Left cardiac atrium (tissue), 4 donors: Measurements from ENCODE around the gene SLC16A3. TPM values are rescaled to one million over a fixed set of nuclear protein-coding genes. Genes with fewer than 3 reads are reported as not detected.

Experiments used
- ATAC-seq, 2 donors: fragments of 200-7000 bp; cut with Tn5 transposase; one replicate each; pipeline ENCODE4 v1.9.1; 2020; ENCODE audit warnings: mild to moderate bottlenecking in 2 of 2, moderate library complexity in 2 of 2
- DNase-seq: peaks from one replicate; pipeline ENCODE4 v3.0.0-alpha.2; 2020
- intact Hi-C, 2 donors: fragments of 100-400 bp; cut with DNase I; formaldehyde crosslinking; loops; one replicate each; pipeline versions ENCODE4 v1.14.1 to v1.15.1; 2022 to 2023
- total RNA-seq, 2 donors: library from RNA; stranded (reverse); fragmentation: NEBNext Ultra II Directional; extraction: Animal tissue kit (Norgen Biotek cat#: 25700); gene quantifications; one replicate each; pipeline ENCODE4 v1.2.1, GENCODE V29; 2021
- donor health status: DM: no; HTN: yes; CAD: no.
- donor health status: DM: no; HTN: yes; CAD: no; lungs with severe emphysema.
- donor health status: DM: yes; HTN: yes; CAD: no.
- donor health status: Dilated cardiomyopathy.

SLC16A3 gene
- total RNA-seq, 2 donors from 2014 or later = 18.4 to 35.7 TPM

DNA sequence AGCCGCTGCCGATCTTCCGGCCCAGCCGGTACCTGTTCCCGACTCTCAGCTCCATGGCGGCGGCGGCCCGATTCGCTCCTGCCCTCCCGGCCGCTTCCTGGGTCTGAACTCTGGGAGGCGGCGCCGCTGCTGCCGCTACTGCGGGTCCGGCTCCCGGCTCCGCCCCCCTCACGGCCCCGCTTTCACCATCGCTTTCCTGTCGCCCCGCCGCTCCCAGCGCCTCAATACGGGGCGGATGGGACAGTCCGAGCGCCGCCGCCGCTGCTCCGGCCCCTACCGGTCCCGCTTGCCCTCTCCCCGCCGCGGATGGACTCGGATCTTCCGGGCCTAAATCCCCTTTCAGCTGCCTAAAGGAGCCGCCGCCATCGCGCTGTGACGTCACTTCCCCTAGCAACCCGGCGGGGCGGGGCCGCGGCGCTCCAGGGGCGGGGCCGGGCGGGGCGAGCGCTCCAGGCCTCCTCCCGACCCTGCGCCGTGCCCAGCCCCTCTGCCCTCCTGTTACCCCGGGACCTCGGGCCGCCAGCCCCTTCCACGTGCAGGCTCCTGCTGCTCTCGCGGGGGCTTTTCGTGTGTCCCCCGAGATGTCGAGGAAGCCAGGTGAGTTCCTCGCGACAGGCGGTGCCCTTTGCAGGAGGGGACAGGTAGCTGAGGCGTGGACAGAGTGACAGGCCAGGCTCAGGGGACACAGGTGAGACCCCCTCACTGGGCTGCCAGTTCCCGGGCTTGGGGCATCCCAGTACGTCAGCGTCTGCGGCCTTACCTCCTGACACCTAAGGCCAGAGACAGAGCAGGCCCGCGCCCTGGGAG is 44.7 kb downstream of the SLC16A3 start, which contains the start of gene CSNK1D:
Gene CSNK1D (minus strand): TSS at position 374 of the 807 bp plus-strand sequence. CDS start 319 bp downstream, at position 55.
- intact Hi-C loops = loop anchor here in 1 of 2 donors (5.0 kb wide), 1 partner anchor 36 kb away; no protein-coding TSS in a partner anchor
- DNase-seq (peak; percentile 94), ATAC-seq (peak; percentile 93 to 97)

DNA sequence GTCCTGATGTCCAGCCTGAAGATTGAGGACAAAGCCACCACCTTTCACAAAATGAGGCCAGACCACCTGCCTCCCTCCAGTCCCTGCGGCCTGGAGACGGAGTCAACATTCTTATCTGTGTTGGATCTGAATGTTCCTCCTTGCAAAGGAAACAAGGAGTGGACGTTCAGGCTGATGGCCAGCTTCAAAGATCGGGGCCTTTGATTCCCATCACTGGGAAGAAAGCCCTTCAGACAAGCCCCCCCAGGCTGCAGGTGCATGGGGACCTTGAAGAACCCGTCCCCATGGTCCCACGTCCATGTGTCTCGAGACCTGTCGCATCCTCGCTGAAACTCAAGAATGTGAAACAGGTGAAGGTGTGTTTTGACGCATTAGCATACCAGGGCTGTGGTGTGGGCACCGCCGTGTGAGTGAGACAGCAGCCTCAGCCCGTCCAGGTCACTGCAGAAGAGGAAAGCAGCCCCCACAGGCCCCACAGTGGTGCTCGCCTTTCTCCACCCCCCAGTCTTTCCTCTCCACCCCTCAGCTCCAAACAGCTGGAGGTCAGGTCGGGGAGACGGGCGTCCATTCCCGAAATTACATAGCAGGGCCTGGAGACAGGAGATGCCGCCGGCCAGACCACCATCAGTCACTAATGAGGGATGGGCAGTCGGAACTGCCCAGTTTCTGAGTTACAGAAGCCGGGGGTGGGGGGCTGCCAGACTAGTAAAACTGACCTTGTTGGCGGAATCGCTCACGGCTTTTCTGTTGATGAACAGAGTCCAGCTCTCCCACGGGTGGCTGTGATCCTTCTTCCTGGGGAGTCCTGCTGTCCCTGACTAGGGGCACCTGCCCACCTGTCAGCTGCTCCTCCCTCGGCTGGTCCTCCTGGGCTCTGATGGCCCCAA is 45.5 kb downstream of the SLC16A3 start:
- intact Hi-C loops = loop anchor here in 1 of 2 donors (5.0 kb wide), 1 partner anchor 37 kb away; no protein-coding TSS in a partner anchor
- no peak for DNase-seq
- no peak for ATAC-seq

DNA sequence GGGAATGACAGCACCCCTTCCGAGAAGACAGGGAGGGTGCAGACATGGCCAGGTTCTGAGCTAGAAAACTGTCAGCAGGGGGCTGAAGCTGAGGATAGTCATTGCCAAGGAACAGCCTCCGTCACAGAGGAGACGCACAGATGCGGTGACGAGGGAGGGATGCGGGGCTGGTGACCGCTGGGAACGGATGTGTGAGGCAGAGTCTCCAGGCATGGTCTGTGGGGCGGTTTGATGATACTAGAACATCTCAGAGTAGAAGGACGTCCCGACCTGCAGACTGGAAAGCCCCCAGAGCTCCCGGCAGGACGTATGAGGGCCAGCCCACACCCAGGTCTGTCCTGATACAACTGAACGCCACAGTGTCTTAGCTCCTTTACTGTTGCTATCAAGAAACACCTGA is 46.5 kb downstream of the SLC16A3 start:
- ATAC-seq (no peak), DNase-seq (no peak)
- intact Hi-C loops = no loop called here

DNA sequence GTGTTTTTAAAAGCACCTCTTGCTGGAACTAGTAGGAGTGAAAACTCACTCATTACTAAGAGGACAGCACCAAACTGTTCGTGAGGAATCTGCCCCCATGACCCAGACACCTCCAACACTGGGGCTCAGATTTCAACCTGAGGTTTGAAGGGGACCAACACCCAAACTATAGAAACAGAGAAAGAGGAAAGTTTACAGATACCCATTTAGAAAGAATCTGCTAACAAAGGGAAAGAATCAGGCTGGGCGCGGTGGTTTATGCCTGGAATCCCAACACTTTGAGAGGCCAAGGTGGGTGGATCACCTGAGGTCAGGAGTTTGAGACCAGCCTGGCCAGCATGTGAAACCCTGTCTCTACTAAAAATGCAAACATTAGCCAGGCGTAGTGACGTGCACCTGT is 48.1 kb downstream of the SLC16A3 start:
- intact Hi-C loops = no loop called here
- no peak for ATAC-seq
- no peak for DNase-seq

DNA sequence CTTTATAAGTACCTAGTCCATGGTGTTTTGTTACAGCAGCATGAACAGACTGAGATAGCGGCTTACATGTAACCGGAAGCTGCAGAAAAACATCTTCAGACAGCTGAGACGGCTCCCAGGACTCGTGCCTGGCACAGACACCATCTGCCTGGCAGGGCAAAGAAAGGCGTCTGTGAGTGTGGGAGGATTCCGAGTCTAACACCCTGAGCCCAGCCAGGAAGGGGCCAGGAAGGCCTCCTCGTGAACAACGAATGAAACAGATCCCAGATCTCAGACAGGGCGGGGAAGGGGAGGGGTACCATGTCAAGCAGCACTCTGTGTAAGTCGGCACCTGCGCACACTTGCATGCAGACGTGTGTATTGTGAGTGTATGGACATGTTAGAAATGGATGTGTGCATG is 49.0 kb downstream of the SLC16A3 start:
- ATAC-seq = no peak
- intact Hi-C loops = no loop called here
- no peak for DNase-seq

DNA sequence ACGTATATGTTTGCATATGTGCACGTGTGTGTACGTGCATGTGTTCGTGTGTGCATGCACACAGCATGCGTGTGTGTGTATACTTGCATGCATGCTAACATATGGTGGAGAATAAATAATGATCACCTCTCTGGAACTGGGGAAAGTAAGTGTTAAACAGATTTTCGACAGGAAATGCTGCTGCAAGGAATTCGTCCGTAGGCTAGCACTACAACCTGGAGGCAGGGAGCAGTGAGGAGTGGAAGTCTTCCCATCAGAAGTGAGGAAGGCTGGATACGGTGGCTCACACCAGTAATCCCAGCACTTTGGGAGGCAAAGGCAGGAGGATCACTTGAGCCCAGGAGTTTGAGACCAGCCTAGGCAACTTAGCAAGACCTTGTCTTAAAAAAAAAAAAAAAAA is 49.5 kb downstream of the SLC16A3 start:
- intact Hi-C loops = no loop called here
- DNase-seq = no peak

DNA sequence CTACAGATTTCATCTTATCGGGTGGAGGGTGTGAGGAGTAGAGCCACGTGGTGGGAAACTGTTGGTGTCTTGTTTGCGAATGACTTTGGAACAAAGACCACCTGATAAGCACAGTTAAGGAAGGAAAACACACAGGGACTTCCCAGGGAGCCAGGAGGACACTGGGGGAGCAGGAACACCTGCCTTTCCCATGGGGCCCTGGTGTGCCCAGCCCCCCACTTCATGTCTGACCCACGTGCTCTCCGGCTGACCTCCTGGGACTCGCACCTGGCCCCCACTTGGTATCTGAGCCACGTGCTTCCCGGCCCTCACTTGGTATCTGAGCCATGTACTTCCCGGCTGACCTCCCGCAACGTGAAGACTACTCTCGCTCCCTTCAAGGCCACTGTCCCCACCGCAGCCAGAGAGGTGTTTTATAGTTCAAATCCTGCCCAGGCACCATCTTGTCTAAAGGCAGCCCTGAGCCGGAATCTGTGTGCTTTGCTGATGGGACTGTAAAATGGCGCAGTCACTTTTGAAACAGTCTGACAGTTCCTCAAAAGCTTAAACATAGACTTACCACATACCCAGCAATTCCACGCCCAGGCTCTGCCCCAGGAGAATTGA is 50.0 kb downstream of the SLC16A3 start:
- ATAC-seq (no peak), DNase-seq (no peak)
- intact Hi-C loops = no loop called here

More for the DNA sequence above, 49.5 kb downstream of the SLC16A3 start:
- ATAC-seq = no peak

DNA sequence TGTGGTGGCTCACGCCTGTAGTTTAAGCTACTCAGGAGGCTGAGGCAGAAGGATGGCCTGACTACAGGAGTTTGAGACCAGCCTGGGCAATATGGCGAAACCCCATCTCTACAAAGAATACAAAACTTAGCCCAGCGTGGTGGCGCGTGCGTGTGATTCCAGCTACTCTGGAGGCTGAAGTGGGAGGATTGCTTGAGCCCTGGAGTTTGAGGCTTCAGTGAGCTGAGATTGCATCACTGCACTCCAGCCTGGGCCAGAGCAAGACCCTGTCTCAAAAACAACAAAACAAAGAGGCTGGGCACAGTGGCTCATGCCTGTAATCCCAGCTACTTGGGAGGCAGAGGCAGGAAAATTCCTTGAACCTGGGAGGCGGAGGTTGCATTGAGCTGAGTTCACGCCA is 51.7 kb downstream of the SLC16A3 start:
- DNase-seq (no peak), ATAC-seq (no peak)
- intact Hi-C loops = no loop called here

DNA sequence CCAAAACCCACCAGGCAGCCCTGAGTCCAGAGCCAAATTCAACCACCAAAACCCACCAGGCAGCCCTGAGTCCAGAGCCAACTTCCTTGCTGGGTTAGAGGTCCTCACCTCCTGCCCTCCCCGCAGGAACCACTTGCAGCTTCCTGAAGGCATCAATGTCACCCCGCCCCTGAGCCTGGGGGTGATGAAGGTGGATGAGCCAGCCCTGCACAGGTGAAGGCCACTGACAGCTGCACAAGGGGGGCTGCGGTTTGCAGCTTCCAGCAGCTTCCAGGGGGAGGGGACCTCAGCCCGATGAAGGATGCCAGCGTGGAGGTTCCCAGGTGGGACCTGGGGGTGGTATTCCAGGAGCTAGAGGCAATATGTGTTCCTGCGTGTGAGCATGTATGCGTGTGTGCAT is 52.2 kb downstream of the SLC16A3 start:
- no peak for ATAC-seq
- DNase-seq = no peak
- intact Hi-C loops = no loop called here

DNA sequence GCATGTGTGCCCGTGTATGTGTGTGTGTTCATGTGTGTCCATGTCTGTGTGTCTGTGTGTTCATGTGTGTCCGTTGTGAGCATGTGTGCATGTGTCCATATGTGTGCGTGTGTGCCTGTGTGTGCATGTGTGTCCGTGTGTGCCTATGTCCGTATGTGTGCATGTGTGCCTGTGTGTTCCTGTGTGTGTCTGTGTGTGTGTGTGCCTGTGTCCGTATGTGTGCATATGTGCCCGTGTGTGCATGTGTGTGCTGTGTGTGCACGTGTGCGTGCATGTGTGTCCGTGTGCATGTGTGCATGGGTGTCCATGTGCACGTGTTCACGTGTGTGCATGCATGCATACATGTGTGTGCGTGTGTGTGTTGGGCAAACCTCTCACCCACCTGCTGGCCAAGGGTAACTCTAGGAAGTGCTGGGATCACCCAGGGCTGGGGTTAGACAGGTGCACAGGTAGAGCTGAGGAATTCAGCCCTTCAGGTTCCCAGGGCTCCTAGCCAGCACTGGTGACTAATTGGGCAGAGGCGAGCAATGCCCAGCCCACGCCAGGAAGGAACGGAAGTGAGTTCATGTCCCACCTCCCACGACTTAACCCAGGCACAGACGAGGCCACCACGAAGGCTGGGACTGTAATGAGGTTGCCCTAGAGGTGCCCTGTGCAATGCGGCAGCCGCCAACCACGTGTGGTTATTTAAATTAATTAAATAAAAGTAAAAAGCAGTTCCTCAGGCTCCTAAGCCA is 52.8 kb downstream of the SLC16A3 start:
- DNase-seq (no peak), ATAC-seq (peak in 1 of 2 donors; percentile 59)
- intact Hi-C loops = no loop called here

DNA sequence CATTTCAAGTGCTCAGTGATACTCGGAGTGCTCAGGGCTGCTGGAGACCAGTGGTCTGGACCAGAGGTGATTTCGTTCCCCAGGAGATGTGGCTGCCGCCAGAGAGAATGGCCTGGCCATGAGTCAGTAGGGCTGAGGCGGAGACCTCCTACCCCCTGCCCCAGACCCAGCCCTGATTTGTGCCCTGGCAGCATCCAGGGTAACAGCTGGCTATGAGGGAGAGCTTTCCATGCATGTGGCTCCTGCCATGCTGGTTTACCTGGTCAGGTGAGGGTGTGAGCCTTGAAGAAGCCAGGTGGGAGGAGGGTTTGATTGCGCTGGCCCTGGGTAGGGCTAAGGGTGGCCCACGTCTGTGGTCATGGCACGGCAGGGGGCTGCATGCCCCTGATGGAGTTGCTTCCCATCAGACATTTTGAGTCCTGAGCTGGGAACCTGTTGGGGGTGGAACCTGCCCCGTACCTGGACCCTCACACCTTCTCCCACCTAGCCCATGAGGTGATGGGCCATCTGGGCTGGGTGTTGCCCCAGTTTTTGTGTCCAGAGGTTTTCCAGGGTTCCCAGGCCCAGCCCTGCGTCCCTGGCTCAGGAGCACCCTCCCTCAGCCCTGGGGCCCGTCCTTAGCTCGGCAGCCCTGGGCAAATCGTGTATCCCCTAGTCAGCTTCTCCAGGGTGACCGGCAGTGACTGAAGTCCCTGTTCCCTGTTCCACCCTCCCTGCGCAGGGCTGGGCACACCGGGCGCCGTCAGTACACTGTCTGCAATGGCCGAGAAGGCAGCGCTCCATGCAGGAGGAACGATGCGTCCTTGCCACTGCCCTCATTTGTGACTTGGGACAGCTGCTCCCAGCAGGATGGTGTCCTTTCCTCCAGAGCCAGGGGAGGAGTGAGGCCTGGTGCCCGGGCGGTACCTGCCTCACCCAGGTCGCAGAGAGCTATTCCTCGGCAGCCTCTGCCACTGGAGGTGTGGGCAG is 53.7 kb downstream of the SLC16A3 start:
- no peak for ATAC-seq
- no peak for DNase-seq
- intact Hi-C loops = no loop called here

DNA sequence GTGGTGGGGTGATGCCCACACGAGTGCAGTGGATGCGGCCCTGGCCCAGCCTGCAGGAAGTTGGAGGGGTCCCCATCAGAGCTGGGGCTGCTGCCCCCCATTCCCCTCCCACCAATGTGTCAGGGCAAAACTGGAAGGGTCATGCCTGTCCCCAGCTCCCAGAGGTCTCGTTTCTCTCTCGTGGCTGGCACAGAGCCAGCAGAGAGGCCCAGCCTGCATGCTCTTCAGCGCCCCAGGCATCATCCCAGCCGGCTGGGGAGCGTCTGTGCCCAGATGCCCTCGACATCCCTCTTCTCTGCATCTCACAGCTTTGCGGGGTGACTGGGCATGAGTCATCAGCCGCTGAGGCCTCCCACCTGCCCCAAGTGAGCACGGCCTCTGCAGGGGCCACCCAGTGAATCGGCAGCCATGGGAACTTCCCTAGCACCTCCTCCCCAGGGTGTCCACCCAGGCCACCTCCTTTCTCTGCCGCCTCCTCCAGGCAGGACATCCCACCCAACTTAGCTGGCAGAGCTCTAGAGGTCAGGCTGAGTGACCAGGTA is 54.4 kb downstream of the SLC16A3 start:
- no peak for ATAC-seq
- DNase-seq = no peak
- intact Hi-C loops = no loop called here

DNA sequence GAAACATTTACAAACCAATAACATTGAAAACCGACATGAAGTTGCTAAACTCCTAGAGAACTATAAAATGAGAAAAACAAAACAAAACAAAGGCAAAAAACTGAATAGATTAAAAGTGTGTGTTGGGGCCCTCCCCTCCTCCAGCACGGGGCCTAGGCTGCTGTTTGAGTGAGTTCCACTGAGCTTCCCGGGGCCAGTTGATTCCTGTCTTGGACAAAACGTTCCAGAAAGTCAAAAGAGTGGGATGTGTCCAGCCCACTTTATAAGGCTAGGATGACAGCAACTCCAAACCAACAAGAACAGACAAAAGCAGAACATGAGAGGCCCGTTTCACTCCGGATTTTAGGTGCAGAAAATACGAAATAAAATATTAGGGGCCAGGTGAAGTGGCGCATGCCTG is 56.3 kb downstream of the SLC16A3 start:
- intact Hi-C loops = no loop called here
- no peak for ATAC-seq
- DNase-seq = no peak

DNA sequence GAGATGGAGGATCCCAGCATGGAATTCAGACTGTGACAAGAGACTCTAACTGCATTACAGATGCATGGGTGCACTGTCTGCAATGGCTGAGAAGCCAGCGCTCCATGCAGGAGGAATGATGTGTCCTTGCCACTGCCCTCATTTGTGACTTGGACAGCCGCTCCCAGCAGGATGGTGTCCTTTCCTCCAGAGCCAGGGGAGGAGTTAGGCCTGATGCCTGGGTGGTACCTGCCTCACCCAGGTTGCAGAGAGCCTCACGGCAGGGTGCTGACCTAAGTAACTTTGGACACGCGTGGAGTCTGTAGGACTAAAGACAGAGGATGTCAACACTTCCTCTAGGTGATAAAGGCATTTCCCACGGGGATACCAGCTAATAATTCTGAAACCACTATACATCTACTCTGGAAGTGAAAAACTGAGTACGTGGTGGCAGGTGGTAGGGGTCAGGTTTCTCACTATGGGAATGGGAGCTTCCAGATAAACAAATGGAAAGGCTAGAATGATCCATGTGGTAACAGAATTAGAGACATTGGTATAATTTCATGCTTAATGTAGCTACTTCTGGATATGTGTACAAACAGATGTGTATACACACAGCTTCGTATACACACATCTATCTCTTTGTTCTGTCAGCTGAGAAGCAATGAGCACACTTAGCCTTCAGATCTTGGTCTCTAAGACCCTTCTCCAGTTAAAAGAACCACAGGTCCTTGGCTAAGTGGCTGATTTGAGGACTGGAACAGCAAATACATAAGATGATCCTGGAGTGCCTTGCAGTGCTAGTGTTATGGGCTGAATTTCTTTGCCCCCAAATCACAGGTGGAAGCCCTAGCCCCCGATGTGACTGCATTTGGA is 58.4 kb downstream of the SLC16A3 start:
- no peak for ATAC-seq
- intact Hi-C loops = no loop called here
- DNase-seq = no peak

DNA sequence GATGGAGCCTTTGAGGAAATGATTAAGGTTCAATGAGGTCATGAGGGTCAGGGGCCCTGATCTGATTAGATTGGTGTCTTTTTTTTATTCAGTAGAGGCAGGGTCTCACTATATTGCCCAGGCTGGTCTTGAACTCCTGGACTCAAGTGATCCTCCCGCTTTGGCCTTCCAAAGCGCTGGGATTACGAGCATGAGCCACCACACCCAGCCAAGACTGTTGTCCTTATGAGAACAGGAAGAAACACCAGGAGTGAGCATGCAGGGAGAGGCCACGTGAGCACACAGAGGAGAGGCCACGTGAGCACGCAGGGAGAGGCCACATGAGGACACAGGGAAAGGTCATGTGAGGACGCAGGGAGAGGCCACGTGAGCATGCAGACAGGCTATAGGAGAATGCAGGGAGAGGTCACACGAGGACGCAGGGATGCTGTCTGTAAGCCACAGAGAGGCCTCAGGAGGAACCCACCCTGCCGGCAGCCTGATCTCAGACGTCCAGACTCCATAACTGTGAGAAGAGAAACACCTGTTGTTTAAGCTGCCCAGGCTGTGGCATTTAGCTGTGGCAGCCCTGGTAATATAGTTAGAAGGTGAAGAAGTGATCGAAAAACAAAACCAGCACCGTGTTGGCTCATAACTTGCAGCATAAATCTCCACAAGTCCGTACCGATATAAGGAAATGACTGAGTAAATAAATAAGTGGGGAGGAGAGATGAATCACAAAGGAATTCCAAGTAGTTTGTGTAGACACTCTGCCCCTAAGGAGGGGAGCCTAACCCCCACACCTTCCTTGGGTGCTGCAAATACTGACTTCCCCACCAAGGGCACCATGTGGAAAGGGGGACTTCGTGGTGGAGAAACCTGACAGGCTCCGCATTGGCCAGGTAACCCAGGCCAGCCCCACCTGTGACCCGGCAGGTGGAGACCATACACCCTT is 59.3 kb downstream of the SLC16A3 start:
- DNase-seq = peak; percentile 60
- peak; percentile 15 to 37 for ATAC-seq
- intact Hi-C loops = no loop called here
